GM19438 (cell line): Measurements from ENCODE around the gene TMEM258.

Experiments
- ATAC-seq: cut with Tn5 transposase; IDR thresholded peaks from one replicate; pipeline ENCODE4 v1.9.1; 2021; ENCODE audit warnings: low read depth; ENCODE audit not compliant: unreplicated experiment

Gene TMEM258

GRCh38 chr11:61744609-61745156 lies 47.7 kb downstream of the TMEM258 start:
- no peak for ATAC-seq

DNA sequence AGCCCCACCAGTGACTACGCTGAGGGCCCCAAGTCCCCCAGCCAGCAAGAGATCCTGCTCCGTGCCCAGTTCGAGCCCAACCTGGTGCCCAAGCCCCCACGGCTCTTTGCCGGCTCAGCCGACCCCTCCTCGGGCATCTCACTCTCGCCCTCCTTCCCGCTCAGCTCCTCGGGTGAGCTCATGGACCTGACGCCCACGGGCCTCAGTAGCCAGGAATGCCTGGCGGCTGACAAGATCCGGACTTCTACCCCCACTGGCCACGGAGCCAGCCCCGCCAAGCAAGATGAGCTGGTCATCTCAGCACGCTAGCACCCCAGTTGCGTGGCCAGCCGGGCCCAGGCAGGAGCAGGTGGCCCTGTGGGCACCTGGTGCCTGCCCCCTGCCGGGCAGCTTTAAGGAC lies 48.2 kb downstream of the TMEM258 start:
- ATAC-seq = no peak

- ATAC-seq = no peak
These were observed 48.8 kb downstream of the TMEM258 start for GRCh38 chr11:61743486-61744095.

DNA sequence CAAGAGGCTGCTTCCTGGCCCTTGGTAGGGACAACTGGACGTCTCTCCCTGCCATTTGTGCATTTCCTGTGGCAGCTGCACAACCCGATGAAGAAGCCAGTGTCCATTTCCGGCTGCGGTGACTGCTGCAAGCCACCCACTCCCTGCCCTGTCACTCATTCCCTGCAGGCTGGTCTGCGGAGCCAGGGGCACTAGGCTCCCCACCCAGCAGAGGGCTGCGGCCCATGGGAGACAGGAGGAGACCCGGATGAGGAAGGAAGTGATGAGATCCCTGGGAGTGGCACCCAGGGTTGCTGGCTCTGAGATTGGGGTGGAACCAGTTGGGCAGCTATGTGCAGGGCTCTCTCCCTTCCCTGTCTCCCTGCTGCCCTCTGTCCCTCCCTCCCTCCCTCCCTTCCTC lies 50.0 kb downstream of the TMEM258 start:
- no peak for ATAC-seq

DNA sequence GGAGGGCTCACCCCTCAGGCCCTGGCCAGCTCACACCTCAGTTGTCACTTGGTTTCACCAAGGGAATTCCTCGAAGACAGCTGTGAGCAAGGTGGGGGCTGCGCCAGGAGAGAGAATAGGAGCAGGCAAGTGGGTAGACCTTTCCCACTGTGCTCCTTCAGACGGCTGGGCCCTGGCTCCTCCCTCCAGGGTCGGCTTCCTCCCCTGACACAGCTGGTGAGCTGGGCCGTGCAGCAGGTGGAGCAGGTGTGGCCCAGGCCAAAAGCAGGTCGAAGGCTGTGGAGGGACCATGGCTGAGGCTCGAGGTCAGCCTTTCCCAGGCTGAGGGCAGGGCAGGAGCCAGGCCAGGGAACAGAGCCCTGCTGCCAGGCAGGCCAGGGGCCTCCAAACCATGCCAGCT lies 52.4 kb downstream of the TMEM258 start:
- ATAC-seq = no peak

- ATAC-seq = no peak
These were observed 53.0 kb downstream of the TMEM258 start for GRCh38 chr11:61739413-61739812.
